Esophagus squamous epithelium (tissue), 5 donors: ENCODE results near the gene PTPRT. TPM values are rescaled to one million over a fixed set of nuclear protein-coding genes. Genes with fewer than 3 reads are reported as not detected.

Experiments
- DNase-seq: peaks from one replicate; lab custom pipeline; 2025; lab: John Stamatoyannopoulos, UW
- H3K27ac ChIP-seq, 4 donors: fragments of 200-600 bp; sonication (generic); one replicate each; pipeline ENCODE4 v1.5.1; 2016 to 2019; ENCODE audit warnings: mild to moderate bottlenecking in 1 of 4
- H3K27me3 ChIP-seq, 4 donors: fragments of 200-600 bp; sonication (generic); 1 replicate in 3 of 4; 2 replicates in 1 of 4; pipeline versions ENCODE4 v1.5.1 to v1.6.0; 2017 to 2021; ENCODE audit warnings: antibody characterized with exemption in 1 of 4
- H3K36me3 ChIP-seq, 3 donors: fragments of 200-600 bp; sonication (generic); one replicate each; pipeline ENCODE4 v1.5.1; 2016 to 2019
- H3K4me1 ChIP-seq, 3 donors: fragments of 200-600 bp; sonication (generic); one replicate each; pipeline ENCODE4 v1.5.1; 2017 to 2019
- H3K4me3 ChIP-seq, 4 donors: fragments of 200-600 bp; sonication (generic); 1 replicate in 3 of 4; 2 replicates in 1 of 4; pipeline ENCODE4 v1.5.1; 2016 to 2019; ENCODE audit warnings: mild to moderate bottlenecking in 2 of 4, moderate library complexity in 1 of 4
- H3K9me3 ChIP-seq, 3 donors: fragments of 200-600 bp; sonication (generic); one replicate each; pipeline ENCODE4 v1.5.1; 2016 to 2019
- CTCF ChIP-seq, 6 experiments: fragments of 450-650 bp in 4 of 6; fragments of 200-600 bp in 2 of 6; sonication (generic) in 2 of 6; IDR thresholded peaks; one replicate each; pipeline ENCODE4 v1.5.1; 2016 to 2019; ENCODE audit warnings: antibody characterized with exemption in 6 of 6, mild to moderate bottlenecking in 4 of 6, moderate library complexity in 4 of 6
- POLR2A ChIP-seq, 4 donors: fragments of 450-650 bp; IDR thresholded peaks; one replicate each; pipeline ENCODE4 v1.6.1; 2017; ENCODE audit warnings: antibody characterized with exemption in 4 of 4, mild to moderate bottlenecking in 4 of 4, moderate library complexity in 3 of 4
- WGBS, 2 donors: methylation state at CpG; one replicate each; pipeline ENCODE4 v1.1.5; 2018; 5-methylcytosine and 5-hydroxymethylcytosine counted together
- intact Hi-C: fragments of 100-400 bp; cut with DNase I; formaldehyde crosslinking; loops from one replicate; pipeline ENCODE4 v1.15.0; 2022
- total RNA-seq, 4 donors: library from RNA; depleted of rRNA; stranded (reverse); fragments of >200 nt; gene quantifications; one replicate each; pipeline ENCODE4 v1.1.0, GENCODE V29; 2016
- donor health status: DM: yes; HTN: yes; CAD: no.

PTPRT gene
- total RNA-seq, 4 donors from 2014 or later, result under 0.01 to 0.06 TPM; not detected in 2

DNA sequence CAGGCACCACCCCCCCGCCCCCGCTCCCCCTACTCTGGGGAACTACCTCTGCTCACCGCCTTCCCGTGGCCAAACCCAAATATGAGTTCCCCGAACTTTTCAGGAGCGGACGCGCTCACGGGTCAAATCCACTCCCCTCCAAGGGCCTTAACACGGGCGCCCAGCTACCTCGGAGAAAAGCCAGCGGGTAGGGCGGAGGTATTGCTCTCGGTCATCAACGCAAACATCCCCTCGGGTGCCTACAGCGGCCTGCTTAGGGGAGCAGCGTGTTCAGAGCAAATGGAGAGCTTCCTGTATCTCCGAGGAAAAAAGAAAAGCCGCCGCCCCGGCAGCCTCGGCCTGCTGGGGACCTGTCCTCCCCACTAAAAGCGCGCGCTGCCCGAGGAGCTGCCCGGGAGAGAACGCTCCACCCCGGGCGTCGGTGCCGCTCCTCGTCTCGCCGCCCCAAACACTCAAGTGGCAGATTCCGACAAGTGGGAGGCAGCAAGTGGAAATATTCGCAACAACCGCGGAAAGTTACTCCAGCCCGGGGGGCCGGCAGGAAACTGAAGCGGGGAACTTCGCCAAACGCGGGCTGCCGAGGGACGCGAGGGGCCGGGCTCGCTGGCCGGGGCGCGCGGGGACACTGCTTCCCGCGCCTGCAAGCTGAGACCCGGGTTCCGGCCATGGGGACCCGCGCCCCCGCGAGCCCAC is 699 bp downstream of the PTPRT start:
- Histone ChIP-seq H3K27me3 (peaks cover 0 to 97% (median 10%) of the 10 kb centered on the region in 4 donors), H3K9me3 (no peaks in the 10 kb centered on the region), H3K4me3 (peak overlapping the region in 1 of 4 donors; percentile 30), H3K4me1 (peaks cover 7 to 25% (median 9%) of the 10 kb centered on the region in 3 donors), H3K27ac (no peak overlapping the region), H3K36me3 (no peaks in the 10 kb centered on the region)
- intact Hi-C loops, result loop anchor here (5.0 kb wide), 1 partner anchor 1447 kb away; no protein-coding TSS in a partner anchor
- WGBS, 2 donors, result 4% methylated on average over 13 of the region's 64 CpGs; no CpG with 5 or more reads in 1 of the 2 donors
- no peak for TF ChIP-seq CTCF (IDR thresholded peaks at IDR 0.05)
- TF ChIP-seq POLR2A (IDR thresholded peaks at IDR 0.05), result no peak
- no peak for DNase-seq

DNA sequence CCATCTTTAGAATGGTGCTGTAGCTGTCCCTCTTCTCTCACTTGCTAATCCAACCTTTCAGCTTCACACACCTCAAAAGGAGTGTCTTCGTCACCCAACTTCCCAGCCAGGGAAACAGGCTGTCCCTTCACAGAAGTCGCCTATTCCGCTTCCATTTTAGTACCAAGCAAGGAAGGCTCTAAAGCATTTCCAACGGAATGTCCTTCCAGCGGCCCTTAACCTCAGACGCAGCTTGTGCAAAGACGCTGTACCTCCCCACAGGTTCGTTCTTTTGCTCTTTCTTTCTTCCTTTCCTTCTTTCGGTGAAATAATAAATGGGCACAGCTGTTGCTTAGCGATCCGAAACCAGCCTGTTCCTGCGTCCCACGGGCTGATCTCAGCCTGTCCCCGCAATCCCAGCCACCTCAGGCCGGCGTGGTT is 1.5 kb downstream of the PTPRT start:
- Histone ChIP-seq H3K27me3 (peaks cover 0 to 91% (median 10%) of the 10 kb centered on the region in 4 donors), H3K27ac (no peak overlapping the region), H3K4me1 (peaks cover 7 to 25% (median 9%) of the 10 kb centered on the region in 3 donors), H3K36me3 (no peaks in the 10 kb centered on the region), H3K9me3 (no peaks in the 10 kb centered on the region), H3K4me3 (peak overlapping the region in 1 of 4 donors; percentile 15)
- intact Hi-C loops, result loop anchor here (5.0 kb wide), 1 partner anchor 1446 kb away; no protein-coding TSS in a partner anchor
- WGBS, 2 donors, result 4 to 6% methylated on average over 16 of the region's 16 CpGs
- TF ChIP-seq CTCF (IDR thresholded peaks at IDR 0.05) (no peak), POLR2A (IDR thresholded peaks at IDR 0.05) (no peak)
- no peak for DNase-seq

GRCh38 chr20:43187476-43188233 is 2.1 kb downstream of the PTPRT start:
- 3 to 5% methylated on average over 24 of the region's 24 CpGs for WGBS, 2 donors
- TF ChIP-seq CTCF (IDR thresholded peaks at IDR 0.05), result peak; percentile 71 to 91 (median 86)
- TF ChIP-seq POLR2A (IDR thresholded peaks at IDR 0.05), result no peak
- no peak overlapping the region for H3K27ac ChIP-seq
- H3K4me1 ChIP-seq, result peaks cover 7 to 25% (median 9%) of the 10 kb centered on the region in 3 donors
- intact Hi-C loops, result loop anchor here (5.0 kb wide), 1 partner anchor 1445 kb away; no protein-coding TSS in a partner anchor
- H3K36me3 ChIP-seq, result no peaks in the 10 kb centered on the region
- peaks cover 0 to 85% (median 10%) of the 10 kb centered on the region in 4 donors for H3K27me3 ChIP-seq
- no peaks in the 10 kb centered on the region for H3K9me3 ChIP-seq
- peak overlapping the region in 1 of 4 donors; percentile 15 for H3K4me3 ChIP-seq
- DNase-seq, result no peak

- no peak for TF ChIP-seq POLR2A (IDR thresholded peaks at IDR 0.05)
- no peak for TF ChIP-seq CTCF (IDR thresholded peaks at IDR 0.05)
- H3K4me1 ChIP-seq, result peaks cover 7 to 25% (median 9%) of the 10 kb centered on the region in 3 donors
- H3K36me3 ChIP-seq, result no peaks in the 10 kb centered on the region
- 49 to 53% methylated on average over 8 to 9 of the region's 9 CpGs for WGBS, 2 donors
- H3K27me3 ChIP-seq, result peaks cover 0 to 72% (median 10%) of the 10 kb centered on the region in 4 donors
- H3K27ac ChIP-seq, result no peak overlapping the region
- H3K9me3 ChIP-seq, result no peaks in the 10 kb centered on the region
- no peak for DNase-seq
- H3K4me3 ChIP-seq, result no peak overlapping the region
- intact Hi-C loops, result loop anchor here (5.0 kb wide), 1 partner anchor 1444 kb away; no protein-coding TSS in a partner anchor
These were observed 3.4 kb downstream of the PTPRT start for GRCh38 chr20:43186312-43186711.
